A549 treated with CORT108297 at 1 μM for 4 hours (cell line): ENCODE results near the gene CAMTA1. TPM values are rescaled to one million over a fixed set of nuclear protein-coding genes. Genes with fewer than 3 reads are reported as not detected.

ENCODE experiments used
- total RNA-seq: library from RNA; stranded (reverse); fragments of 200-300 nt; extraction: Qiagen RNA extraction; gene quantifications from 5 replicates; pipeline ENCODE4 v1.2.3, GENCODE V29; 2022

Gene CAMTA1, protein sequence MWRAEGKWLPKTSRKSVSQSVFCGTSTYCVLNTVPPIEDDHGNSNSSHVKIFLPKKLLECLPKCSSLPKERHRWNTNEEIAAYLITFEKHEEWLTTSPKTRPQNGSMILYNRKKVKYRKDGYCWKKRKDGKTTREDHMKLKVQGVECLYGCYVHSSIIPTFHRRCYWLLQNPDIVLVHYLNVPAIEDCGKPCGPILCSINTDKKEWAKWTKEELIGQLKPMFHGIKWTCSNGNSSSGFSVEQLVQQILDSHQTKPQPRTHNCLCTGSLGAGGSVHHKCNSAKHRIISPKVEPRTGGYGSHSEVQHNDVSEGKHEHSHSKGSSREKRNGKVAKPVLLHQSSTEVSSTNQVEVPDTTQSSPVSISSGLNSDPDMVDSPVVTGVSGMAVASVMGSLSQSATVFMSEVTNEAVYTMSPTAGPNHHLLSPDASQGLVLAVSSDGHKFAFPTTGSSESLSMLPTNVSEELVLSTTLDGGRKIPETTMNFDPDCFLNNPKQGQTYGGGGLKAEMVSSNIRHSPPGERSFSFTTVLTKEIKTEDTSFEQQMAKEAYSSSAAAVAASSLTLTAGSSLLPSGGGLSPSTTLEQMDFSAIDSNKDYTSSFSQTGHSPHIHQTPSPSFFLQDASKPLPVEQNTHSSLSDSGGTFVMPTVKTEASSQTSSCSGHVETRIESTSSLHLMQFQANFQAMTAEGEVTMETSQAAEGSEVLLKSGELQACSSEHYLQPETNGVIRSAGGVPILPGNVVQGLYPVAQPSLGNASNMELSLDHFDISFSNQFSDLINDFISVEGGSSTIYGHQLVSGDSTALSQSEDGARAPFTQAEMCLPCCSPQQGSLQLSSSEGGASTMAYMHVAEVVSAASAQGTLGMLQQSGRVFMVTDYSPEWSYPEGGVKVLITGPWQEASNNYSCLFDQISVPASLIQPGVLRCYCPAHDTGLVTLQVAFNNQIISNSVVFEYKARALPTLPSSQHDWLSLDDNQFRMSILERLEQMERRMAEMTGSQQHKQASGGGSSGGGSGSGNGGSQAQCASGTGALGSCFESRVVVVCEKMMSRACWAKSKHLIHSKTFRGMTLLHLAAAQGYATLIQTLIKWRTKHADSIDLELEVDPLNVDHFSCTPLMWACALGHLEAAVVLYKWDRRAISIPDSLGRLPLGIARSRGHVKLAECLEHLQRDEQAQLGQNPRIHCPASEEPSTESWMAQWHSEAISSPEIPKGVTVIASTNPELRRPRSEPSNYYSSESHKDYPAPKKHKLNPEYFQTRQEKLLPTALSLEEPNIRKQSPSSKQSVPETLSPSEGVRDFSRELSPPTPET (N-terminal part only)
- 61.2 to 73.5 TPM (median 64.1 TPM) in 5 replicates for total RNA-seq

GRCh38 chr1:6785318-6785727 lies at the start of gene CAMTA1:
TSS of gene CAMTA1 (plus strand) at chr1:6785454. CDS start at chr1:6785531, 77 bp downstream.

DNA sequence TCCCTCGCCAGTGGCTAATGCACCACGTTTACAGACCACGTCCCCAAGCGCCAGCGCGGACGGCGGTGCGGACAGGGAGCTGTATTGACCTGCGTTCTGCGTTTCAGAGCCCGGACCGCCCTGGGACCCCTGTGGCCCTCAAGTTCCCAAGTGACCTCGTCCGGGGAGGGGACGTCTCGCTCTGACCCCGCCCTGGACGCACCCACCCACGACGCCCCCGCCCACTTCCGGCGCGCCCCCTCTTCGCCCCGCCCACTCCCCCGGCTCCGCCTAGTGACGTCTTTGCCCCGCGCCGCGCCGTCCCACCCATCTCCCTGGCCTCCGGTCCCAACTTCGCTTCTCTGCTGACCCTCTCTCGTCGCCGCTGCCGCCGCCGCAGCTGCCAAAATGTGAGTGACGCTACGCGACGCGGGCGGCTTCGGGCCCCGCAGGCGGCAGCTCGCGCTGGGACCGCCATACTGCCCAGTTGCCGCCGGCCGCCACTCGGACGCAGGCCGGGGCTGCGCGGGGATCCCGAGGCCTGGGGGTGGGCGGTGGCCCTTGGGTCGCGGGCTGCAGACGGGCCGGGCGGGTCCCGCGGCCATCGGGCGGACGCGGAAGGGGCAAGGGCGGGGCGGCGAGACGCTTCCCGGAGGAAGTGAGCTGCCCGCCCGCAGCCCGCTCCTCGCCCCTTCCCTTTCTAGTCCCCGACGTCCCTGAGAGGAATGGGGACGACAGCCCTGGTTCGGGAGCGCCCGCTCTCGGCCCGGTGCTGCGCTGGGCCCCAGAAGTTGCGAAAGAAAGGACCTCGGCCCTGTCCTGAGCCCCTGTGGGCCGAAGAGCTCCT lies 986.0 kb downstream of the CAMTA1 start, which contains the start of gene VAMP3:
TSS of gene VAMP3 (plus strand) at position 300 of the 826 bp plus-strand sequence. CDS start at position 388, 88 bp downstream.

DNA sequence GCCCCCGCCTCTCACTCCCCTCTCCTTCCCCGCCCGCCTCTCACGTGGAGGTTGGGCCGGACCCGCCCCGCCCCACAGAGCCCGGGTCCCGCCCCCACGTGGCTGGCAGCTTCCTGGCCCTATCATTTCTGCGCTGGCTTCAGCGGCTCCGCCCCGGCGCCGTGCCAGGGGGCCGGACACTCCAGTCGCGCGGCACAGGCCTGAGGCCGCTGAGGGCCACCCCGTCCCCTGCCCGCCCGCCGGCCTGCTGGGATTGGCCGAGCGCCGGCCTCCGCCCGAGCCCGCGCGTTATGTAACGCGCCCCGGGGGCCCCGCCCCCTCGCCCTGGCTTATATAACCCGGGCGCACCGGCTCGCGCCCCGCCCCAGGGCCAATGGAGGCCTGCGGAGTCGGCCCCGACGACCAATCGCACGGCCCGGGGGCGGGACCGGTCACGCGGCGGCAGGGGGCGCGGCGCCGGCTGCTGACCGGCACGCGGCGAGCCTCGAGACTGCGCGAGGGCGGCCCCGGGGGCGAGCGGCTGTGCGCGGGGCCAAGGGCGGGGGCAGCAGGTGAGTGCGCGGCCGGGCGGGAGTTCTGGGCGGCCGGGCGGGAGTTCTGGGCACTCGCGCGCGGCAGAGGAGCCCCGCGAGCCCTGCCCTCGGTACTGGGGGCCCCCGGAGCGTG lies 998.7 kb downstream of the CAMTA1 start, which contains the start of gene PER3:
TSS of gene PER3 (plus strand) at position 466 of the 666 bp plus-strand sequence. CDS start 587 bp downstream, outside the sequence.

Other genes with a start within 250 kb of the CAMTA1 start
- gene NOL9, start 230.9 kb upstream of the CAMTA1 start, total RNA-seq, result 3.4 to 4.8 TPM (median 3.9 TPM) in 5 replicates
- not detected in 5 replicates for gene TAS1R1, start 230.1 kb upstream of the CAMTA1 start, total RNA-seq
- gene ZBTB48, start 205.5 kb upstream of the CAMTA1 start, total RNA-seq, result 8.5 to 16.2 TPM (median 14.0 TPM) in 5 replicates
- 17.3 to 35.2 TPM (median 27.0 TPM) in 5 replicates for gene KLHL21, start 182.6 kb upstream of the CAMTA1 start, total RNA-seq
- 8.0 to 10.4 TPM (median 9.8 TPM) in 5 replicates for gene PHF13, start 171.7 kb upstream of the CAMTA1 start, total RNA-seq
- gene THAP3, start 160.6 kb upstream of the CAMTA1 start, total RNA-seq, result 15.0 to 18.6 TPM (median 17.9 TPM) in 5 replicates
- 32.3 to 38.6 TPM (median 34.8 TPM) in 5 replicates for gene DNAJC11, start 83.6 kb upstream of the CAMTA1 start, total RNA-seq